ENCODE results near the gene WWTR1.

The WWTR1 gene

DNA sequence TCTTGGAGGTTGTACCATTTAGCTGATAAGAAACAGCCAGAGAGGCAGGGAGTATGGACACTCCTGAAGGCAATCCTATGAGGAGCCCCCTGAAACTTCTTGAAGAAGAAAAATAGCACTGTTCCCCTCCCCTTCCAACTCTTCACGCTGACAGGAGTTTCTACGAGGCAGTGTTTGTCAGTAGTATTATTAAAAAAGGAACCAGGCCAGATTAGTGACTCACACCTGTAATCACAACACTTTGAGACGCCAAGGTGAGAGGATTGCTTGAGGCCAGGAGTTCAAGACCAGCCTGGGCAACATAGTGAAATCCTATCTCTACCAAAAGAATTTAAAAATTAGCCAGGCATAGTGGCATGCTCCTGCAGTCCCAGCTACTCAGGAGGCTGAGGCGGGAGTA is 38.7 kb downstream of the WWTR1 start:
- TF ChIP-seq, protein P1, sequence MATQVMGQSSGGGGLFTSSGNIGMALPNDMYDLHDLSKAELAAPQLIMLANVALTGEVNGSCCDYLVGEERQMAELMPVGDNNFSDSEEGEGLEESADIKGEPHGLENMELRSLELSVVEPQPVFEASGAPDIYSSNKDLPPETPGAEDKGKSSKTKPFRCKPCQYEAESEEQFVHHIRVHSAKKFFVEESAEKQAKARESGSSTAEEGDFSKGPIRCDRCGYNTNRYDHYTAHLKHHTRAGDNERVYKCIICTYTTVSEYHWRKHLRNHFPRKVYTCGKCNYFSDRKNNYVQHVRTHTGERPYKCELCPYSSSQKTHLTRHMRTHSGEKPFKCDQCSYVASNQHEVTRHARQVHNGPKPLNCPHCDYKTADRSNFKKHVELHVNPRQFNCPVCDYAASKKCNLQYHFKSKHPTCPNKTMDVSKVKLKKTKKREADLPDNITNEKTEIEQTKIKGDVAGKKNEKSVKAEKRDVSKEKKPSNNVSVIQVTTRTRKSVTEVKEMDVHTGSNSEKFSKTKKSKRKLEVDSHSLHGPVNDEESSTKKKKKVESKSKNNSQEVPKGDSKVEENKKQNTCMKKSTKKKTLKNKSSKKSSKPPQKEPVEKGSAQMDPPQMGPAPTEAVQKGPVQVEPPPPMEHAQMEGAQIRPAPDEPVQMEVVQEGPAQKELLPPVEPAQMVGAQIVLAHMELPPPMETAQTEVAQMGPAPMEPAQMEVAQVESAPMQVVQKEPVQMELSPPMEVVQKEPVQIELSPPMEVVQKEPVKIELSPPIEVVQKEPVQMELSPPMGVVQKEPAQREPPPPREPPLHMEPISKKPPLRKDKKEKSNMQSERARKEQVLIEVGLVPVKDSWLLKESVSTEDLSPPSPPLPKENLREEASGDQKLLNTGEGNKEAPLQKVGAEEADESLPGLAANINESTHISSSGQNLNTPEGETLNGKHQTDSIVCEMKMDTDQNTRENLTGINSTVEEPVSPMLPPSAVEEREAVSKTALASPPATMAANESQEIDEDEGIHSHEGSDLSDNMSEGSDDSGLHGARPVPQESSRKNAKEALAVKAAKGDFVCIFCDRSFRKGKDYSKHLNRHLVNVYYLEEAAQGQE (IDR thresholded peaks at IDR 0.05; ENCODE audit: insufficient read depth in 1 of 2, low read depth in 2 of 2, low read length in 2 of 2): no peak
- TF ChIP-seq SIN3A (IDR thresholded peaks at IDR 0.05; ENCODE audit: borderline replicate concordance, insufficient read depth, low read length): no peak
- no peak for TF ChIP-seq POLR2AphosphoS5 (IDR thresholded peaks at IDR 0.05; ENCODE audit: low read depth, low read length)
- TF ChIP-seq FOXP2 (optimal IDR thresholded peaks at IDR 0.05; ENCODE audit: borderline replicate concordance, extremely low read depth, extremely low read length, insufficient read depth): no peak
- TF ChIP-seq TAF1 (IDR thresholded peaks at IDR 0.05; ENCODE audit: borderline replicate concordance, insufficient read depth, low read length): no peak

DNA sequence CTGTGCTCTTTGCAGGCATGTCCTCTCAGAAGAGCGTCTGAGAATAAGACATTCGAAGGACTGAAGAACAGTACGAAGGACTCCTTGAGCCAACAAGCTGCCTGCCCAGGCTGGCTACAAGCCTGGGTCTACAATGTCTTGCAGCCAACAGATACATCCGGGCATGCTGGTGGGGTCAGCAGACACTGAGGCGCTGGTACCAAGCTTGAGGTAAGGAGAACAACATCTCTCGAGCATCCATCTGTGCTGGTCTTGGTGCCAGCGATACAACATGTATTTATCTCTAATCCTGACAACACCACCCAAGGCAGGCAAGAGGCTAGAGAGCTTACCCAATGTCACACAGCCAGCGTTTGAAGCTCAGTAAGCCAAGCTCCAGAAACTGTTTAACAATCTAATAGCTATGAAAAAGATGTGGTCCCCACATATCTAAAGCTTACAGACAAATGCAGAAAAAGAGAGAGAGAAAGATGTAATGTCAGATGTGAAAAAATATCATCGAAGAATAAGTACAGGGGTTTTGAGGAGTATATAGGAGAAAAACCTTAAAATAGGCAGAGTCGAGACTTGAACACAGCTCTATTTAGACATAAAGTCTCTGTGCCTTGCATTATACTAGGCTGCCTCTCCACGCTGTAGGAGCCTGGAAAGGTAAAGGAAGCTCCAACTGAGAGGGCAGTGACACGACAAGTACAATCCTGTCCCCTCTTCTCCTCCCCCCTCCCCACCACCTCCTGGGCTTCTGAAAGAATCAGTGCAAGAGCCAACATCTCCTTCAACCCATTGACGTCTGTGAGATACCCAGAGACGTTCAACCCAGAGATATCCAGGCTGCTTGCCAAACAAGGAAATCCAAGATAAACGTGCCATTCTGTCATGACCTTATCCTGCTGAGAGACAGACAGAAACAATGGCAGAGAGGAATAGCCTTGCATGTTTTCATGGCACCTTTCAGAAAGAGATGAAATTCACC is 39.4 kb downstream of the WWTR1 start:
- TF ChIP-seq, protein P1 (IDR thresholded peaks at IDR 0.05; ENCODE audit: insufficient read depth in 1 of 2, low read depth in 2 of 2, low read length in 2 of 2): no peak
- no peak for TF ChIP-seq TAF1 (IDR thresholded peaks at IDR 0.05; ENCODE audit: borderline replicate concordance, insufficient read depth, low read length)

DNA sequence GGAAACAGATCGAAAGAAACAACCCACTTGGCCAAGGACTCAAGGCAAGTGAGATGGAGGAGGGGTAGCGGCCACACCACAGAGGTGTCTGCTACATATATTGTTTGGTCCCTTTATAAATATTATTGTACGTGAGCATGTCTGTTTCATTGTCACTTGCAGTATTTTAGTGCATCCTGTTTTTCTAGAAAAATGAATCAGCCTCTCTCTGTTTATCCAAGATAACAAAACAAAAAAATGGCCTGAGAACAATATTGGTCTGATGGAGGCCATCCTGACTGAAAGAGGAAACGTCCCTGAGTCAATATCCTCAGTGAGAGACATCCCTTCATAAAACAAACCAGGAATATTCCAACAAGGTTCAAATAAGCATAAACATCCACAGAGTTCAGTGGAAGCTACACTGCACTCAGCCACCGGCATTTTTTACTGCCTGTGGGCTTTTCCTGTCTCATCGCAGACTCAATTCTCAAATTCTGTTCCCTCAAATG is 42.0 kb downstream of the WWTR1 start:
- TF ChIP-seq, protein P1 (IDR thresholded peaks at IDR 0.05; ENCODE audit: insufficient read depth in 1 of 2, low read depth in 2 of 2, low read length in 2 of 2): no peak
- TF ChIP-seq FOXP2 (optimal IDR thresholded peaks at IDR 0.05; ENCODE audit: borderline replicate concordance, extremely low read depth, extremely low read length, insufficient read depth): no peak
- no peak for TF ChIP-seq POLR2AphosphoS5 (IDR thresholded peaks at IDR 0.05; ENCODE audit: low read depth, low read length)
- TF ChIP-seq SIN3A (IDR thresholded peaks at IDR 0.05; ENCODE audit: borderline replicate concordance, insufficient read depth, low read length): no peak
- 0 out of 2 replicates have a peak, but pooled peaks have one; percentile 18 for TF ChIP-seq TAF1 (IDR thresholded peaks at IDR 0.05; ENCODE audit: borderline replicate concordance, insufficient read depth, low read length)

DNA sequence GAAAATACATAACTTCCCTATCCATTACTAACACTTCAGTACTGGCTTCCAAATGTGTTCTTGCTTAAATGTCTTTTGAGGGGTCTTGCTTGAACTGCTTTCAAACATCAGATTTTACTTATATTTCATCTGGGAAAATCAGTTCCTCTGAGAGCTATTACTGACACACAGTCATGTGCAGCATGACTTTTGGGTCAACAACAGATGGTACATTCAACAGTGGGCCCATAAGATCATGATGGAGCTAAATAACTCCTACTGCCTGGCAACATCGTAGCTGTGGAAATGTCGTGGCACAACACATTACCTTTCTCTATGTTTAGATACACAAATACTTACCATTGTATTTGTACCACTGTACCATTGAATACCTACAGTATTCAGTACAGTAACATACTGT is 43.8 kb downstream of the WWTR1 start:
- TF ChIP-seq, protein P1 (IDR thresholded peaks at IDR 0.05; ENCODE audit: insufficient read depth in 1 of 2, low read depth in 2 of 2, low read length in 2 of 2): no peak
- TF ChIP-seq FOXP2 (optimal IDR thresholded peaks at IDR 0.05; ENCODE audit: borderline replicate concordance, extremely low read depth, extremely low read length, insufficient read depth): no peak
- TF ChIP-seq POLR2AphosphoS5 (IDR thresholded peaks at IDR 0.05; ENCODE audit: low read depth, low read length): no peak
- TF ChIP-seq SIN3A (IDR thresholded peaks at IDR 0.05; ENCODE audit: borderline replicate concordance, insufficient read depth, low read length): no peak
- TF ChIP-seq TAF1 (IDR thresholded peaks at IDR 0.05; ENCODE audit: borderline replicate concordance, insufficient read depth, low read length): no peak

Measured in PFSK-1 (cell line).